ENCODE data around the gene PLSCR1. TPM values are rescaled to one million over a fixed set of nuclear protein-coding genes. Genes with fewer than 3 reads are reported as not detected.

PLSCR1 gene
- total RNA-seq (2021; fragmentation: NEBNext Ultra II Directional; extraction: Animal tissue kit (Norgen Biotek cat#: 25700)) = 10 to 100 TPM; 10.5 to 18.7 (median 15.5) TPM
- long read RNA-seq, transcript PLSCR1-201 (9 exons, 2,233 nt) = major isoform, 9 of 15 reads
- long read RNA-seq, partial matches to known transcripts = 0 of 15 reads
- long read RNA-seq, other reads (novel, unspliced or antisense) = 2 of 15 reads

GRCh38 chr3:146544002-146544928, at the start of gene PLSCR1:
TSS of gene PLSCR1 (minus strand) at chr3:146544607. CDS start at chr3:146536552, 8,055 bp downstream.
- Mint-ChIP-seq H3K27me3 (ENCODE audit: insufficient read depth) (no peaks in the 10 kb centered on the region; the same call in 1 of the 2 replicates), H3K27ac (peak within 1 kb of the TSS; percentile 97), H3K36me3 (ENCODE audit: low read depth) (no peaks in the 10 kb centered on the region), H3K4me1 (ENCODE audit: low read depth) (peaks cover 31% of the 10 kb centered on the region), H3K4me3 (peak within 1 kb of the TSS; percentile 94), H3K9me3 (no peaks in the 10 kb centered on the region)
- no peak for TF ChIP-seq CTCF (IDR thresholded peaks at IDR 0.05)
- DNase-seq = peak; percentile 92

- no peak overlapping the region for H3K4me3 Mint-ChIP-seq
- H3K9me3 Mint-ChIP-seq = no peaks in the 10 kb centered on the region
- H3K36me3 Mint-ChIP-seq (ENCODE audit: low read depth) = no peaks in the 10 kb centered on the region
- TF ChIP-seq CTCF (IDR thresholded peaks at IDR 0.05) = no peak
- no peak overlapping the region for H3K27ac Mint-ChIP-seq
- H3K4me1 Mint-ChIP-seq (ENCODE audit: low read depth) = peaks cover 8% of the 10 kb centered on the region
- no peak for DNase-seq
- no peaks in the 10 kb centered on the region for H3K27me3 Mint-ChIP-seq (ENCODE audit: insufficient read depth)
Measured at GRCh38 chr3:146593776-146594175, 49.4 kb upstream of the PLSCR1 start.

GRCh38 chr3:146590521-146590920, 46.1 kb upstream of the PLSCR1 start:
- no peak for TF ChIP-seq CTCF (IDR thresholded peaks at IDR 0.05)
- no peak for DNase-seq
- peak overlapping the region; percentile 29; the same call in 1 of the 2 replicates for H3K4me3 Mint-ChIP-seq
- no peaks in the 10 kb centered on the region for H3K27me3 Mint-ChIP-seq (ENCODE audit: insufficient read depth)
- no peaks in the 10 kb centered on the region for H3K9me3 Mint-ChIP-seq
- peaks cover 10% of the 10 kb centered on the region for H3K4me1 Mint-ChIP-seq (ENCODE audit: low read depth)
- H3K27ac Mint-ChIP-seq = no peak overlapping the region
- H3K36me3 Mint-ChIP-seq (ENCODE audit: low read depth) = no peaks in the 10 kb centered on the region

DNA sequence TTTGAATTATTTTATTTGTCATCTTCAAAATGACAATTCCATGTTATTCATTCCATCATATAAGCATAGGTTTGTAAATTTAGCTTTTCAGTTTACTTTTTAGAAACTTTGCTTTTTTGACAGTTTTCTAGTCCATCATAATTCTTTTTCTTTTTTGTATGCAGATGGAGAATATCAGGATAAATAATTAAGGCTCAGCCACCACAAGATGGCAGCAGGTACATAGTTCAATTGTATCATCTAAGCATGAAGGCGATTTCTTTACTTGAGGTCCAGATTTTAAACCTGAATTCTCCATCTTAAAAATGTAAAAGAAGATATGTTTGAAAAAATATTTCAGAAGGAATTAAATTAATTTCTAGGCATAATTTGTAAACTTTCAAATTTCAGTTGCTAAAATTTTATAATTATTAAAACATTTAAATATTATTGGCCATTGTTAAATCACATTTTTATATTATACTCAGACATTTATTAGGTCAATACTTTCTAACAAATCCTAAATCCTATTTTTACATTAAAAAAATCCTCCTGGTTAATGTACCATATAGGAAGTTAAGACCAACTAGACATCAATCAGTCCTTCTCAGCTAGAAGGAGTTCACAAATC, 45.6 kb upstream of the PLSCR1 start:
- no peaks in the 10 kb centered on the region for H3K36me3 Mint-ChIP-seq (ENCODE audit: low read depth)
- no peak overlapping the region for H3K27ac Mint-ChIP-seq
- no peaks in the 10 kb centered on the region for H3K27me3 Mint-ChIP-seq (ENCODE audit: insufficient read depth)
- peak; percentile 36 for DNase-seq
- H3K4me3 Mint-ChIP-seq = peak overlapping the region; percentile 29; the same call in 1 of the 2 replicates
- H3K4me1 Mint-ChIP-seq (ENCODE audit: low read depth) = peaks cover 15% of the 10 kb centered on the region
- no peaks in the 10 kb centered on the region for H3K9me3 Mint-ChIP-seq
- peak; percentile 82 for TF ChIP-seq CTCF (IDR thresholded peaks at IDR 0.05)

GRCh38 chr3:146585156-146585555, 40.7 kb upstream of the PLSCR1 start:
- no peak overlapping the region for H3K27ac Mint-ChIP-seq
- H3K36me3 Mint-ChIP-seq (ENCODE audit: low read depth) = peaks cover 16% of the 10 kb centered on the region
- H3K27me3 Mint-ChIP-seq (ENCODE audit: insufficient read depth) = no peaks in the 10 kb centered on the region
- peak; percentile 2 for DNase-seq
- H3K4me3 Mint-ChIP-seq = no peak overlapping the region
- H3K9me3 Mint-ChIP-seq = peaks cover 11% of the 10 kb centered on the region
- TF ChIP-seq CTCF (IDR thresholded peaks at IDR 0.05) = no peak
- peaks cover 31% of the 10 kb centered on the region for H3K4me1 Mint-ChIP-seq (ENCODE audit: low read depth)
